Endothelial cell of umbilical vein (primary cell): Measurements from ENCODE around the gene CACNA1B. TPM values are rescaled to one million over a fixed set of nuclear protein-coding genes. Genes with fewer than 3 reads are reported as not detected.

Experiments used
- BruUV-seq: library from RNA; stranded (reverse); fragments of 400-500 nt; replicated peaks from 2 replicates; lab custom pipeline; 2021; lab: Mats Ljungman, UMichigan
- CTCF ChIA-PET: fragments of 300-600, 350-600 bp; sonication (Branson Sonifier 250); formaldehyde crosslinking; loops from one replicate; lab custom pipeline; 2021; ENCODE audit warnings: antibody characterized with exemption, inconsistent platforms; lab: Charles Lee
- POLR2A ChIA-PET: fragments of 300-600, 350-600 bp; sonication (Branson Sonifier 250); formaldehyde crosslinking; loops from one replicate; lab custom pipeline; 2021; ENCODE audit warnings: antibody characterized with exemption, inconsistent platforms; lab: Charles Lee
- DNase-seq: peaks from one replicate; pipeline ENCODE4 v3.0.0-alpha.2; 2011; ENCODE audit warnings: low read depth, low spot score
- FAIRE-seq: peaks from 2 replicates; lab custom pipeline; 2011; peaks lifted over from hg19 to GRCh38; lab: Jason Lieb, UNC
- H2AFZ ChIP-seq: 2 replicates; pipeline ENCODE4 v1.6.0; 2012; ENCODE audit warnings: low read depth, low read length, control low read depth, inconsistent platforms
- H3K27ac ChIP-seq: 2 replicates; pipeline ENCODE4 v1.5.1; 2011; ENCODE audit warnings: low read depth, mild to moderate bottlenecking, control low read depth, low read length, moderate library complexity; ENCODE audit not compliant: insufficient read depth
- H3K27me3 ChIP-seq, 2 experiments: 2 replicates each; pipeline versions ENCODE4 v1.6.0 to v1.6.1; 2011; ENCODE audit warnings: low read length in 2 of 2, mixed read lengths in 1 of 2; ENCODE audit not compliant: control insufficient read depth in 2 of 2, insufficient read depth in 2 of 2
- H3K36me3 ChIP-seq, 2 experiments: 2 replicates in 1 of 2; 3 replicates in 1 of 2; pipeline ENCODE4 v1.5.1; 2011; ENCODE audit warnings: low read length in 2 of 2, mild to moderate bottlenecking in 1 of 2, moderate library complexity in 1 of 2; ENCODE audit not compliant: control insufficient read depth in 2 of 2, insufficient read depth in 2 of 2; ENCODE audit errors: extremely low read depth in 1 of 2
- H3K4me1 ChIP-seq: 3 replicates; pipeline ENCODE4 v1.5.1; 2011; ENCODE audit warnings: mild to moderate bottlenecking, low read length; ENCODE audit not compliant: control insufficient read depth, insufficient read depth; ENCODE audit errors: extremely low read depth
- H3K4me2 ChIP-seq: 2 replicates; pipeline ENCODE4 v1.6.1; 2011; ENCODE audit warnings: low read length, control low read depth, mixed read lengths; ENCODE audit not compliant: insufficient read depth
- H3K4me3 ChIP-seq, 3 experiments: fragments of 200-600 bp in 1 of 3; sonication (generic), shearing (Covaris generic) in 1 of 3; replicated peaks in 1 of 3; 2 replicates each; pipeline ENCODE4 v1.5.1; 2011 to 2016; ENCODE audit warnings: control low read depth in 3 of 3, low read length in 3 of 3, mild to moderate bottlenecking in 2 of 3, inconsistent platforms in 1 of 3, low read depth in 1 of 3, moderate library complexity in 1 of 3; ENCODE audit not compliant: insufficient read depth in 1 of 3
- H3K79me2 ChIP-seq: 2 replicates; pipeline ENCODE4 v1.6.0; 2012; ENCODE audit warnings: low read length, inconsistent platforms; ENCODE audit not compliant: control insufficient read depth, insufficient read depth
- H3K9ac ChIP-seq: replicated peaks from 2 replicates; pipeline ENCODE3; 2011; ENCODE audit warnings: low read length, control low read depth; ENCODE audit not compliant: insufficient read depth; ENCODE audit errors: extremely low read depth
- H3K9me1 ChIP-seq: replicated peaks from 3 replicates; pipeline ENCODE4 v1.6.0; 2011; ENCODE audit warnings: mild to moderate bottlenecking, low read length; ENCODE audit not compliant: control insufficient read depth, insufficient read depth; ENCODE audit errors: extremely low read depth
- H3K9me3 ChIP-seq: replicated peaks from 2 replicates; pipeline ENCODE4 v1.5.1; 2012; ENCODE audit warnings: low read length, inconsistent platforms; ENCODE audit not compliant: control insufficient read depth, insufficient read depth
- H4K20me1 ChIP-seq: replicated peaks from 2 replicates; pipeline ENCODE3; 2011; ENCODE audit warnings: mild to moderate bottlenecking, low read length; ENCODE audit not compliant: control insufficient read depth, insufficient read depth; ENCODE audit errors: extremely low read depth
- EZH2 ChIP-seq: IDR thresholded peaks from 2 replicates; pipeline ENCODE4 v1.6.1; 2012; ENCODE audit warnings: borderline replicate concordance, low read depth, mild to moderate bottlenecking, moderate library complexity, low read length, inconsistent platforms; ENCODE audit not compliant: severe bottlenecking
- FOS ChIP-seq: IDR thresholded peaks from 2 replicates; pipeline ENCODE4 v1.6.1; 2011; ENCODE audit warnings: mild to moderate bottlenecking, low read length, moderate library complexity, borderline replicate concordance; ENCODE audit not compliant: insufficient read depth
- GATA2 ChIP-seq: IDR thresholded peaks from 2 replicates; pipeline ENCODE4 v1.7.0; 2011; ENCODE audit warnings: low read depth, mild to moderate bottlenecking, moderate library complexity, mixed read lengths, low read length; ENCODE audit not compliant: insufficient read length, insufficient read depth
- JUN ChIP-seq: IDR thresholded peaks from 2 replicates; pipeline ENCODE4 v1.6.1; 2011; ENCODE audit warnings: borderline replicate concordance, low read depth; ENCODE audit not compliant: insufficient read length, insufficient read depth
- MYC ChIP-seq: IDR thresholded peaks from one replicate; pipeline ENCODE4 v1.6.1; 2011; ENCODE audit warnings: mild to moderate bottlenecking, low read depth, low read length
- POLR2A ChIP-seq: IDR thresholded peaks from 2 replicates; pipeline ENCODE4 v1.6.1; 2012; ENCODE audit warnings: low read depth, mild to moderate bottlenecking, control low read depth, low read length
- POLR2AphosphoS5 ChIP-seq: IDR thresholded peaks from 2 replicates; pipeline ENCODE4 v1.6.1; 2012; ENCODE audit warnings: low read depth, mild to moderate bottlenecking, control low read depth, low read length, moderate library complexity; ENCODE audit not compliant: insufficient read depth
- dilution Hi-C: fragments of 300-500 bp; cut with MboI; formaldehyde crosslinking; loops from one replicate; pipeline ENCODE4 v1.15.0; 2019; ENCODE audit warnings: low sequenced_read_pairs; ENCODE audit not compliant: extremely low pct_ligation_motif_present
- intact Hi-C: fragments of 100-400 bp; cut with micrococcal nuclease; formaldehyde crosslinking; loops from one replicate; pipeline ENCODE4 v1.10.0; 2022
- polyA plus RNA-seq, 4 experiments: library from polyadenylated mRNA; depleted of rRNA in 3 of 4; stranded (reverse) in 3 of 4; unstranded in 1 of 4; fragments of >200 nt; gene quantifications; 2 replicates each; pipeline versions ENCODE4 v1.2.1 to v1.2.3, GENCODE V29; 2011 to 2012; ENCODE audit warnings: missing spikeins in 1 of 4
- total RNA-seq: library from RNA; stranded (reverse); gene quantifications from 2 replicates; pipeline ENCODE4 v1.2.3, GENCODE V29; 2021
- TF ChIP-seq, protein P1 (sequence below): IDR thresholded peaks from 2 replicates; pipeline ENCODE4 v1.6.1; 2011; ENCODE audit not compliant: insufficient read depth, insufficient read length
- TF ChIP-seq, protein P2 (sequence below), 2 donors: IDR thresholded peaks; 1 replicate in 1 of 2; 2 replicates in 1 of 2; pipeline ENCODE4 v1.5.1; 2011; ENCODE audit warnings: low read length in 2 of 2, mild to moderate bottlenecking in 2 of 2, moderate library complexity in 2 of 2, control low read depth in 1 of 2, inconsistent platforms in 1 of 2, low read depth in 1 of 2; ENCODE audit not compliant: insufficient read depth in 1 of 2; ENCODE audit errors: extremely low read depth in 1 of 2

CACNA1B gene
- total and polyA plus RNA-seq, 2 donors (not counting 3 experiments of a cell fraction or from before 2014, with no cell fraction given) = 0.11 to 0.41 TPM

DNA sequence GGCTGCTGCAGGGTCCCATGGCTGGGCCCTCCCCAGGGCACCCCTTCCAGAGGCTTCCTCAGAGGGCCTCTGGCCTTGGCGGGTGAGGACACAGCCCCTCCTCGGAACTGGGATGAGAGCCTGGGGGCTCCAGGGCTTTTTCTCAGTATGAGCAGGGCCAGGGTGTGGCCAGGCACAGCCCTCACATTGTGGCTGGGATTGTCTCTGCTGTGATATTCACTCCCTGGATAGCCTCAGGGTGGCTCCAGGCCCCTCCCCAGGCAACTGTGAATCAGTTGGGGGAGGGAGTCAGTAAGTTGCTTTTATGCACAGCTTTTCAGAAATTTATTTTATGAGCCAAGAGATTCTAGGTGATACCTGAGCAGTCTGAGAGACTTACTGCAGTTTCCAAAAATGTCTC is 135.7 kb downstream of the CACNA1B start:
- no peak for DNase-seq
- no peaks in the 10 kb centered on the region for H3K9me3 ChIP-seq
- no peak overlapping the region for H3K9ac ChIP-seq
- no peaks in the 10 kb centered on the region for H4K20me1 ChIP-seq
- intact Hi-C loops = no loop called here
- no peak for FAIRE-seq
- no peaks in the 10 kb centered on the region for H3K27me3 ChIP-seq
- ChIA-PET CTCF (no interaction called here), POLR2A (no interaction called here)
- H3K27ac ChIP-seq = no peak overlapping the region
- no peak for TF ChIP-seq JUN
- TF ChIP-seq, protein P1, sequence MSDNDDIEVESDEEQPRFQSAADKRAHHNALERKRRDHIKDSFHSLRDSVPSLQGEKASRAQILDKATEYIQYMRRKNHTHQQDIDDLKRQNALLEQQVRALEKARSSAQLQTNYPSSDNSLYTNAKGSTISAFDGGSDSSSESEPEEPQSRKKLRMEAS = no peak
- TF ChIP-seq GATA2 = no peak
- TF ChIP-seq EZH2 = no peak
- no peak for TF ChIP-seq POLR2A
- no peak overlapping the region for H3K4me3 ChIP-seq
- H2AFZ ChIP-seq = no peak overlapping the region
- no peaks in the 10 kb centered on the region for H3K36me3 ChIP-seq
- no peak overlapping the region for H3K4me2 ChIP-seq
- no peaks in the 10 kb centered on the region for H3K9me1 ChIP-seq
- H3K4me1 ChIP-seq = no peaks in the 10 kb centered on the region
- dilution Hi-C loops = no loop called here
- H3K79me2 ChIP-seq = no peaks in the 10 kb centered on the region
- no TSS peak for BruUV-seq

DNA sequence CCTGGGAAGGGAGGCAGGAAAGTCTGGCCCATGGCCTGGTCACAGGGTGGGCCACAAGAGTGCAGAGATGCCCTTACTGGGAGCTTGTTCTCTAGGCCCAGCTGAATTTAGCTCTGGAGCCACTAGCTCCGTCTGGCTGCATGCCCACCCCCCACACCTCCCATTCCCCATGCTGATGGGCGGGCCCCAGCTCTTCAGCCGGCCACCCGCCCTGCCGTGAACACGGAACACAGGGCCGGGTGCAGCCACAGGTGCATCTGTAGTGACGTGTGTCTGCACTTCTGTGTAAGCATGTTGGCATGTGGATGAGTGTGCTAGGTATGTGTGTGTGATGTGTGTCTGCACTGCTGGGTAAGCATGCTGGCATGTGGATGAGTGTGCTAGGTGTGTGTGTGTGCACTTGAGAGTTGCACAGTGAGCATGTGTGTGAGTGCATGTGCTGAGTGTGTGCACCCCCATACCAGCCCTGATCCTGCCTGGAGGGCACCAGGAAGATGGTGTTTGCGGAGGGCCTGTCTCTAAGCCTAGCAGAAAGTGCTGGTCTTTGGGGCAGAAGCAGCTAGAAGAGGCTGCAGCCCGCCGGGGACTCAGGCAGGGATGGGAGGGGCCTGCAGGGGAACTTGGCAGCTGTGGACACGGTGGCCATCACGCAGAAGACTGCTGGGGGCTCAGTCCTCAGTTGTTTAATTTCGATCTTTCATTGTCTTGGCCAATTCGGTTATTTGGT is 136.4 kb downstream of the CACNA1B start:
- no peak overlapping the region for H2AFZ ChIP-seq

More for the DNA sequence above, 136.4 kb downstream of the CACNA1B start:
- no peak for DNase-seq
- Histone ChIP-seq H3K4me2 (no peak overlapping the region), H3K9me3 (no peaks in the 10 kb centered on the region), H3K27me3 (no peaks in the 10 kb centered on the region), H3K4me3 (no peak overlapping the region), H3K9ac (no peak overlapping the region), H3K9me1 (no peaks in the 10 kb centered on the region), H3K79me2 (no peaks in the 10 kb centered on the region), H3K36me3 (no peaks in the 10 kb centered on the region), H3K4me1 (no peaks in the 10 kb centered on the region), H3K27ac (no peak overlapping the region), H4K20me1 (no peaks in the 10 kb centered on the region)
- CTCF ChIA-PET = no interaction called here
- TF ChIP-seq JUN = no peak
- no peak for TF ChIP-seq POLR2A
- TF ChIP-seq, protein P2, sequence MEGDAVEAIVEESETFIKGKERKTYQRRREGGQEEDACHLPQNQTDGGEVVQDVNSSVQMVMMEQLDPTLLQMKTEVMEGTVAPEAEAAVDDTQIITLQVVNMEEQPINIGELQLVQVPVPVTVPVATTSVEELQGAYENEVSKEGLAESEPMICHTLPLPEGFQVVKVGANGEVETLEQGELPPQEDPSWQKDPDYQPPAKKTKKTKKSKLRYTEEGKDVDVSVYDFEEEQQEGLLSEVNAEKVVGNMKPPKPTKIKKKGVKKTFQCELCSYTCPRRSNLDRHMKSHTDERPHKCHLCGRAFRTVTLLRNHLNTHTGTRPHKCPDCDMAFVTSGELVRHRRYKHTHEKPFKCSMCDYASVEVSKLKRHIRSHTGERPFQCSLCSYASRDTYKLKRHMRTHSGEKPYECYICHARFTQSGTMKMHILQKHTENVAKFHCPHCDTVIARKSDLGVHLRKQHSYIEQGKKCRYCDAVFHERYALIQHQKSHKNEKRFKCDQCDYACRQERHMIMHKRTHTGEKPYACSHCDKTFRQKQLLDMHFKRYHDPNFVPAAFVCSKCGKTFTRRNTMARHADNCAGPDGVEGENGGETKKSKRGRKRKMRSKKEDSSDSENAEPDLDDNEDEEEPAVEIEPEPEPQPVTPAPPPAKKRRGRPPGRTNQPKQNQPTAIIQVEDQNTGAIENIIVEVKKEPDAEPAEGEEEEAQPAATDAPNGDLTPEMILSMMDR (IDR thresholded peaks at IDR 0.05; ENCODE audit: extremely low read depth in 1 of 2, insufficient read depth in 1 of 2, low read depth in 1 of 2, low read length in 2 of 2) = no peak
- TF ChIP-seq FOS = no peak
- no peak for TF ChIP-seq EZH2
- TF ChIP-seq MYC = no peak
- TF ChIP-seq, protein P1 = no peak
- TF ChIP-seq GATA2 = no peak
- no peak for TF ChIP-seq POLR2AphosphoS5
- BruUV-seq = no TSS peak
- POLR2A ChIA-PET = no interaction called here
- dilution Hi-C loops (no loop called here), intact Hi-C loops (no loop called here)
- FAIRE-seq = no peak
